ENCODE measurements around the gene ABCB10.

ABCB10 gene

DNA sequence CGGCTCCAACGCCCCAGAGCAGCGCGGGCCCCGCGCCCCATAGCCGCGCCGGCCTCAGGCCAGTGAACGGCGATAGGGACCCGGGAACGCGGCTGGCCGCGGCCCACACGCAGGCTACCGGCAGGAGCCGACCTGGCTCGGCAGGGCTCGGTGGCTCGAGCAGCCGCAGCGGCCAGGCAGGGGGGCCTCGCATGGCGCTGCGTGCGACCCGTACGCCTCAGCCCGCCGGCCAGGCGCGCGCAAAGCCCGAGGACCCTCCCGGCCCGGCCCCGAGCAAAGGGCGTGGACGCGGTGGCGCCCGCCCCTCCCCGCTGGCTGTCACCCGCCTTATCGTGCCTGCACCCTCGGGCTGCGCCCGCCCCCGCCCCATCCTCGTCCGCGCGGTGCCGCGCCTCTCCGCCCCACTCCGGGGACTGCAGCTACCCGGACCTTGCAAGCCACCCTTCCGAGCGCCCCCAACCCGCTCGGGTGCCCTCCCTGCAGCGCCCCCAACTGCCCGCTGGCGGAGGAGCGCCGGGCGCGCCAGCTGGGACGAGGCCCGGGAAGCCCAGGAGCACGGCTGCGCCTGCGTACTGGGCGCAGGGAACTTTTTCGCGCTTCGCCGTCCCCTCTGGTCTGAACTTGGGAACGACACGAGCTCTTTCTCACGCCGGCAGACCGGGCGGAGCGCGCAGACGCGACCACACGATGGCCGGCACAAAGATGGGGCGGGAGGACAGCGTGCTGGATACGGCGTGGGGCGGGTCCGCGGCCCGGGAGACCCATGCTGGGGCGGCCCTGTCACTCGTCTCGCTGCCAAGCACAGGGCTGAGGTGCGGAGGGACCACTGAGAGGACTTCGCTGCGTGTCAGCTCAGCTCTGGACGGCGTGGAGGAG, at the start of gene ABCB10:
Gene ABCB10 (minus strand): TSS at position 248 of the 876 bp plus-strand sequence. CDS start 55 bp downstream, at position 193.
- ChIA-PET POLR2A (interaction anchor here (0.6 to 2.7 kb wide), 17 partner anchors 10 to 720 kb away, joined by 3 to 52 read pairs (median 6); partner anchors contain the start of genes NUP133, TAF5L and URB2), CTCF (interaction anchor here (0.5 to 1.9 kb wide), 11 partner anchors 9 to 300 kb away, joined by 3 to 9 read pairs (median 3); partner anchors contain the start of genes TAF5L and URB2)
- TF ChIP-seq SP1 (IDR thresholded peaks at IDR 0.05): no peak
- no peak for TF ChIP-seq FOXM1 (IDR thresholded peaks at IDR 0.05; ENCODE audit: borderline replicate concordance)
- no peak for TF ChIP-seq SUZ12 (IDR thresholded peaks at IDR 0.05)
- TF ChIP-seq LEF1 (IDR thresholded peaks at IDR 0.05; ENCODE audit: borderline replicate concordance): peak; percentile 92
- TF ChIP-seq TARDBP (IDR thresholded peaks at IDR 0.05): no peak
- TF ChIP-seq, protein P1, sequence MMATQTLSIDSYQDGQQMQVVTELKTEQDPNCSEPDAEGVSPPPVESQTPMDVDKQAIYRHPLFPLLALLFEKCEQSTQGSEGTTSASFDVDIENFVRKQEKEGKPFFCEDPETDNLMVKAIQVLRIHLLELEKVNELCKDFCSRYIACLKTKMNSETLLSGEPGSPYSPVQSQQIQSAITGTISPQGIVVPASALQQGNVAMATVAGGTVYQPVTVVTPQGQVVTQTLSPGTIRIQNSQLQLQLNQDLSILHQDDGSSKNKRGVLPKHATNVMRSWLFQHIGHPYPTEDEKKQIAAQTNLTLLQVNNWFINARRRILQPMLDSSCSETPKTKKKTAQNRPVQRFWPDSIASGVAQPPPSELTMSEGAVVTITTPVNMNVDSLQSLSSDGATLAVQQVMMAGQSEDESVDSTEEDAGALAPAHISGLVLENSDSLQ (IDR thresholded peaks at IDR 0.05): peak; percentile 91
- peak; percentile 85 for TF ChIP-seq L3MBTL2 (conservative IDR thresholded peaks at IDR 0.05)
- no peak for TF ChIP-seq ZNF384 (IDR thresholded peaks at IDR 0.05)
- no peak for TF ChIP-seq NFRKB (IDR thresholded peaks at IDR 0.05)
- TF ChIP-seq HDGF (IDR thresholded peaks at IDR 0.05; ENCODE audit: borderline replicate concordance): peak; percentile 81; the same call in 1 of the 2 replicates
- peak; percentile 23; the same call in 1 of the 2 replicates for TF ChIP-seq ARNT (IDR thresholded peaks at IDR 0.05)
- TF ChIP-seq ELF4 (IDR thresholded peaks at IDR 0.05): no peak
- no peak for TF ChIP-seq FOXK2 (IDR thresholded peaks at IDR 0.05)
- TF ChIP-seq BHLHE40 (IDR thresholded peaks at IDR 0.05; ENCODE audit: borderline replicate concordance): no peak
- TF ChIP-seq CTBP1 (IDR thresholded peaks at IDR 0.05; ENCODE audit: borderline replicate concordance): peak; percentile 91
- TF ChIP-seq FOXA1 (IDR thresholded peaks at IDR 0.05): no peak
- peak; percentile 99 for DNase-seq (ENCODE audit: extremely low spot score)

- no peak for TF ChIP-seq TARDBP (IDR thresholded peaks at IDR 0.05)
- TF ChIP-seq FOXK2 (IDR thresholded peaks at IDR 0.05): no peak
- no peak for TF ChIP-seq LEF1 (IDR thresholded peaks at IDR 0.05; ENCODE audit: borderline replicate concordance)
- no peak for TF ChIP-seq ELF4 (IDR thresholded peaks at IDR 0.05)
- TF ChIP-seq HDGF (IDR thresholded peaks at IDR 0.05; ENCODE audit: borderline replicate concordance): no peak
- no peak for TF ChIP-seq FOXM1 (IDR thresholded peaks at IDR 0.05; ENCODE audit: borderline replicate concordance)
- no peak for TF ChIP-seq CTBP1 (IDR thresholded peaks at IDR 0.05; ENCODE audit: borderline replicate concordance)
- TF ChIP-seq L3MBTL2 (conservative IDR thresholded peaks at IDR 0.05): no peak
- no peak for TF ChIP-seq FOXA1 (IDR thresholded peaks at IDR 0.05)
- TF ChIP-seq ZNF384 (IDR thresholded peaks at IDR 0.05): no peak
- no peak for TF ChIP-seq NFRKB (IDR thresholded peaks at IDR 0.05)
- TF ChIP-seq, protein P1 (IDR thresholded peaks at IDR 0.05): no peak
- no peak for TF ChIP-seq SUZ12 (IDR thresholded peaks at IDR 0.05)
- TF ChIP-seq BHLHE40 (IDR thresholded peaks at IDR 0.05; ENCODE audit: borderline replicate concordance): no peak
- TF ChIP-seq SP1 (IDR thresholded peaks at IDR 0.05): no peak
- ChIA-PET POLR2A (no interaction called here), CTCF (no interaction called here)
- no peak for DNase-seq (ENCODE audit: extremely low spot score)
These were observed 48.9 kb upstream of the ABCB10 start for GRCh38 chr1:229607370-229607769.

- DNase-seq (ENCODE audit: extremely low spot score): no peak
- TF ChIP-seq ARNT (IDR thresholded peaks at IDR 0.05): no peak
- no peak for TF ChIP-seq LEF1 (IDR thresholded peaks at IDR 0.05; ENCODE audit: borderline replicate concordance)
- no peak for TF ChIP-seq SP1 (IDR thresholded peaks at IDR 0.05)
- TF ChIP-seq, protein P1 (IDR thresholded peaks at IDR 0.05): no peak
- TF ChIP-seq HDGF (IDR thresholded peaks at IDR 0.05; ENCODE audit: borderline replicate concordance): no peak
- no peak for TF ChIP-seq ZNF384 (IDR thresholded peaks at IDR 0.05)
- no peak for TF ChIP-seq SUZ12 (IDR thresholded peaks at IDR 0.05)
- TF ChIP-seq NFRKB (IDR thresholded peaks at IDR 0.05): no peak
- TF ChIP-seq L3MBTL2 (conservative IDR thresholded peaks at IDR 0.05): no peak
- TF ChIP-seq ELF4 (IDR thresholded peaks at IDR 0.05): no peak
- no peak for TF ChIP-seq FOXM1 (IDR thresholded peaks at IDR 0.05; ENCODE audit: borderline replicate concordance)
- no peak for TF ChIP-seq FOXK2 (IDR thresholded peaks at IDR 0.05)
- no peak for TF ChIP-seq BHLHE40 (IDR thresholded peaks at IDR 0.05; ENCODE audit: borderline replicate concordance)
- no peak for TF ChIP-seq FOXA1 (IDR thresholded peaks at IDR 0.05)
- ChIA-PET CTCF (no interaction called here), POLR2A (no interaction called here)
These were observed 45.0 kb upstream of the ABCB10 start for GRCh38 chr1:229603371-229604005.

- TF ChIP-seq, protein P1 (IDR thresholded peaks at IDR 0.05): no peak
- TF ChIP-seq FOXK2 (IDR thresholded peaks at IDR 0.05): no peak
- no peak for TF ChIP-seq SP1 (IDR thresholded peaks at IDR 0.05)
- no peak for TF ChIP-seq SUZ12 (IDR thresholded peaks at IDR 0.05)
- no peak for TF ChIP-seq ZNF384 (IDR thresholded peaks at IDR 0.05)
- no peak for TF ChIP-seq ELF4 (IDR thresholded peaks at IDR 0.05)
- TF ChIP-seq FOXA1 (IDR thresholded peaks at IDR 0.05): no peak
- TF ChIP-seq CTBP1 (IDR thresholded peaks at IDR 0.05; ENCODE audit: borderline replicate concordance): no peak
- TF ChIP-seq L3MBTL2 (conservative IDR thresholded peaks at IDR 0.05): no peak
- TF ChIP-seq HDGF (IDR thresholded peaks at IDR 0.05; ENCODE audit: borderline replicate concordance): no peak
- TF ChIP-seq NFRKB (IDR thresholded peaks at IDR 0.05): no peak
- no peak for TF ChIP-seq TARDBP (IDR thresholded peaks at IDR 0.05)
- no peak for TF ChIP-seq BHLHE40 (IDR thresholded peaks at IDR 0.05; ENCODE audit: borderline replicate concordance)
- TF ChIP-seq FOXM1 (IDR thresholded peaks at IDR 0.05; ENCODE audit: borderline replicate concordance): no peak
- no peak for TF ChIP-seq ARNT (IDR thresholded peaks at IDR 0.05)
- DNase-seq (ENCODE audit: extremely low spot score): no peak
- POLR2A ChIA-PET: interaction anchor here (2.6 kb wide), 1 partner anchor 41 kb away, joined by 8 read pairs; the partner anchor contains the start of gene ABCB10
- CTCF ChIA-PET: no interaction called here
These were observed 41.7 kb upstream of the ABCB10 start for GRCh38 chr1:229600229-229600628.
